WTC11 (cell line): ENCODE measurements around the gene BICD2. TPM values are rescaled to one million over a fixed set of nuclear protein-coding genes. Genes with fewer than 3 reads are reported as not detected.

Experiments
- ATAC-seq: fragments of 200-7000 bp; cut with Tn5 transposase; 2 replicates; pipeline ENCODE4 v1.10.0; 2021; ENCODE audit warnings: mild to moderate bottlenecking, moderate library complexity
- CTCF ChIA-PET: fragments of 300-600 bp; sonication (Branson Sonifier 250); formaldehyde crosslinking; loops from one replicate; lab custom pipeline; 2021; ENCODE audit warnings: antibody characterized with exemption; lab: Charles Lee
- POLR2A ChIA-PET: fragments of 350-600 bp; sonication (Branson Sonifier 250); formaldehyde crosslinking; loops from one replicate; lab custom pipeline; 2021; ENCODE audit warnings: antibody characterized with exemption; lab: Charles Lee
- DNase-seq: peaks from one replicate; pipeline ENCODE4 v3.0.0; 2021; ENCODE audit warnings: low spot score
- H3K27ac Mint-ChIP-seq: 2 replicates; pipeline ENCODE4 v1.8.0; 2021; ENCODE audit warnings: mixed read lengths
- H3K27me3 Mint-ChIP-seq: 2 replicates; pipeline ENCODE4 v1.8.0; 2021; ENCODE audit warnings: low read depth, mild to moderate bottlenecking, moderate library complexity, mixed read lengths
- H3K36me3 Mint-ChIP-seq: 2 replicates; pipeline ENCODE4 v1.8.0; 2021; ENCODE audit warnings: mixed read lengths
- H3K4me1 Mint-ChIP-seq: 2 replicates; pipeline ENCODE4 v1.8.0; 2022; ENCODE audit warnings: mixed read lengths
- H3K4me3 Mint-ChIP-seq: 2 replicates; pipeline ENCODE4 v1.8.0; 2021; ENCODE audit warnings: mild to moderate bottlenecking, moderate library complexity, mixed read lengths
- H3K9me3 Mint-ChIP-seq: 2 replicates; pipeline ENCODE4 v1.8.0; 2021; ENCODE audit warnings: mixed read lengths
- ATF6 ChIP-seq: sonication (generic); formaldehyde crosslinking; IDR thresholded peaks from 2 replicates; pipeline ENCODE4 v1.8.1; 2023; ENCODE audit warnings: mild to moderate bottlenecking, missing genetic modification reagents
- CBFB ChIP-seq: sonication (generic); formaldehyde crosslinking; IDR thresholded peaks from 2 replicates; pipeline ENCODE4 v1.8.1; 2022; ENCODE audit warnings: mild to moderate bottlenecking, low read depth, missing genetic modification reagents
- ELF4 ChIP-seq: sonication (generic); formaldehyde crosslinking; IDR thresholded peaks from 2 replicates; pipeline ENCODE4 v1.8.1; 2022; ENCODE audit warnings: low read depth, mild to moderate bottlenecking, moderate library complexity, missing genetic modification reagents
- ESRRA ChIP-seq: sonication (generic); formaldehyde crosslinking; IDR thresholded peaks from 2 replicates; pipeline ENCODE4 v1.8.1; 2022; ENCODE audit warnings: mild to moderate bottlenecking, missing genetic modification reagents, borderline replicate concordance
- FOXJ3 ChIP-seq: sonication (generic); formaldehyde crosslinking; IDR thresholded peaks from 2 replicates; pipeline ENCODE4 v1.9.0; 2021; ENCODE audit warnings: missing genetic modification reagents, mild to moderate bottlenecking, borderline replicate concordance
- FOXP4 ChIP-seq: sonication (generic); formaldehyde crosslinking; IDR thresholded peaks from 2 replicates; pipeline ENCODE4 v1.8.0; 2022; ENCODE audit warnings: mild to moderate bottlenecking, missing genetic modification reagents
- GTF2I ChIP-seq: fragments of 250-450 bp; sonication (Bioruptor Pico); conservative IDR thresholded peaks from 2 replicates; pipeline ENCODE4 v1.4.0; 2021; ENCODE audit warnings: mild to moderate bottlenecking
- HMGXB4 ChIP-seq: sonication (generic); formaldehyde crosslinking; IDR thresholded peaks from 2 replicates; pipeline ENCODE4 v1.8.1; 2023; ENCODE audit warnings: mild to moderate bottlenecking, moderate library complexity, missing genetic modification reagents
- IRF1 ChIP-seq: sonication (generic); formaldehyde crosslinking; IDR thresholded peaks from 2 replicates; pipeline ENCODE4 v1.8.0; 2023; ENCODE audit warnings: missing genetic modification reagents
- MXD4 ChIP-seq: fragments of 250-450 bp; sonication (Bioruptor Pico); IDR thresholded peaks from 2 replicates; pipeline ENCODE4 v1.8.0; 2021; ENCODE audit warnings: mild to moderate bottlenecking, moderate library complexity, borderline replicate concordance
- NR1H2 ChIP-seq: sonication (generic); formaldehyde crosslinking; IDR thresholded peaks from 2 replicates; pipeline ENCODE4 v1.9.0; 2021; ENCODE audit warnings: mild to moderate bottlenecking, moderate library complexity, missing genetic modification reagents
- PRRX2 ChIP-seq: fragments of 250-450 bp; sonication (Bioruptor Pico); IDR thresholded peaks from 2 replicates; pipeline ENCODE4 v1.8.0; 2021; ENCODE audit warnings: mild to moderate bottlenecking
- RORB ChIP-seq: fragments of 250-450 bp; sonication (Bioruptor Pico); IDR thresholded peaks from 2 replicates; pipeline ENCODE4 v1.9.0; 2021; ENCODE audit warnings: mild to moderate bottlenecking
- SOX15 ChIP-seq: fragments of 250-450 bp; sonication (Bioruptor Pico); IDR thresholded peaks from 2 replicates; pipeline ENCODE4 v1.9.0; 2021; ENCODE audit warnings: mild to moderate bottlenecking
- ZNF219 ChIP-seq: sonication (generic); formaldehyde crosslinking; IDR thresholded peaks from 2 replicates; pipeline ENCODE4 v1.8.0; 2023; ENCODE audit warnings: missing genetic modification reagents, mild to moderate bottlenecking, borderline replicate concordance
- total RNA-seq: library from RNA; stranded (reverse); gene quantifications from 3 replicates; pipeline ENCODE4 v1.2.3, GENCODE V29; 2021
- TF ChIP-seq, protein P1 (sequence below): sonication (generic); formaldehyde crosslinking; IDR thresholded peaks from 2 replicates; pipeline ENCODE4 v1.8.0; 2022; ENCODE audit warnings: missing genetic modification reagents

The BICD2 gene
- total RNA-seq, 1 experiment from 2014 or later: 38.7 TPM

DNA sequence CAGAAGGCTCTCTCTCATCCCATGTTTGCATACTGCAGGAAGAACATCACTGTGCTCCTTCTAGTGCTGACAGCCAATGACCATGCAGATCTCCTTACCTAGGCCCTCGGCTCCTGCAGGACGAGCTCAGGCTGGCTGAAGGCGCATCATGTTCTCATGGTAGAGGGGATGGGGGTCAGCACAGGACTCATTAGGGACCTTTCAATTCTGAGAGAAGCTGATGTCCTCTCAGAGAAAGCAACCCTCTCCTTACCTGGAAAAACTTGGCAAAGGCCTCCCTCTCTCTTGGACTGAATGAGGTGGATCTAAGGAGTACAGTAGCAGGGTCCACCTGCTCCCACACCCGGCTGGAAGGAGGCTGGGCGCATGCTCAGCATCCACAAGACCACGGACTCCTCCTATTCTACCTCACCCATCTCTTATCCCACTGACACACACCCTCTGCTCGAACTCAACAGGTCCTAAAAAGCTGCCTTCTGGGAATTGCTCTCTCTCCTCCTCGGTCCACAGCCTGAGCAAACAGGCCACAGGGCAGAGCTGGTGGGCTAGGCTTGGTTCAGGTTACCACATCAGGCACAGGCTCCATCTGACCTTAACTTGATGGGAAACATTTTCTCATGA lies 97.6 kb downstream of the BICD2 start (continued):
- TF ChIP-seq, protein P1, sequence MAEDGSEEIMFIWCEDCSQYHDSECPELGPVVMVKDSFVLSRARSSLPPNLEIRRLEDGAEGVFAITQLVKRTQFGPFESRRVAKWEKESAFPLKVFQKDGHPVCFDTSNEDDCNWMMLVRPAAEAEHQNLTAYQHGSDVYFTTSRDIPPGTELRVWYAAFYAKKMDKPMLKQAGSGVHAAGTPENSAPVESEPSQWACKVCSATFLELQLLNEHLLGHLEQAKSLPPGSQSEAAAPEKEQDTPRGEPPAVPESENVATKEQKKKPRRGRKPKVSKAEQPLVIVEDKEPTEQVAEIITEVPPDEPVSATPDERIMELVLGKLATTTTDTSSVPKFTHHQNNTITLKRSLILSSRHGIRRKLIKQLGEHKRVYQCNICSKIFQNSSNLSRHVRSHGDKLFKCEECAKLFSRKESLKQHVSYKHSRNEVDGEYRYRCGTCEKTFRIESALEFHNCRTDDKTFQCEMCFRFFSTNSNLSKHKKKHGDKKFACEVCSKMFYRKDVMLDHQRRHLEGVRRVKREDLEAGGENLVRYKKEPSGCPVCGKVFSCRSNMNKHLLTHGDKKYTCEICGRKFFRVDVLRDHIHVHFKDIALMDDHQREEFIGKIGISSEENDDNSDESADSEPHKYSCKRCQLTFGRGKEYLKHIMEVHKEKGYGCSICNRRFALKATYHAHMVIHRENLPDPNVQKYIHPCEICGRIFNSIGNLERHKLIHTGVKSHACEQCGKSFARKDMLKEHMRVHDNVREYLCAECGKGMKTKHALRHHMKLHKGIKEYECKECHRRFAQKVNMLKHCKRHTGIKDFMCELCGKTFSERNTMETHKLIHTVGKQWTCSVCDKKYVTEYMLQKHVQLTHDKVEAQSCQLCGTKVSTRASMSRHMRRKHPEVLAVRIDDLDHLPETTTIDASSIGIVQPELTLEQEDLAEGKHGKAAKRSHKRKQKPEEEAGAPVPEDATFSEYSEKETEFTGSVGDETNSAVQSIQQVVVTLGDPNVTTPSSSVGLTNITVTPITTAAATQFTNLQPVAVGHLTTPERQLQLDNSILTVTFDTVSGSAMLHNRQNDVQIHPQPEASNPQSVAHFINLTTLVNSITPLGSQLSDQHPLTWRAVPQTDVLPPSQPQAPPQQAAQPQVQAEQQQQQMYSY: no peak
- no peak for TF ChIP-seq PRRX2
- TF ChIP-seq ESRRA: no peak
- TF ChIP-seq, all 79 proteins: peak for 0

DNA sequence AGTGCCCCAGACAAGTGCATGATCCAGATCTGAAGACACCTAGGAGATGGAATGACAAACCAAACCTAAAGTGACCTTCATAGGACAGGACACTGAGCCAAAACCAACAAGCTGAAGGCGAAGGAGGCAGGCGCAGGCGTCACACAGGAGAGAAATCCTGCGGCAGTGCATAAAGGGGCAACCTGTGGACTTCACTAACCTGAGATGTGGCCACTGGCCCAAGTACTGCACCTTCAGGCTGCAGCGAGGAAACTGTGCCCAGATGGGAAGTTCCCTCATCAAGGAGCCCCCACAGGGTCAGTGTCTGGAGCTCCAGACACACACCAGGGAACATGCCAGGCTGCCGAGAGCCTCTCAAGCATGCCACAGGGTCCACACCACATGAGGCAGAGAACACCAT lies 98.4 kb downstream of the BICD2 start:
- no peak overlapping the region for H3K4me3 Mint-ChIP-seq
- no peak for TF ChIP-seq ATF6 (CRISPR knock-in tag)
- H3K27me3 Mint-ChIP-seq: no peaks in the 10 kb centered on the region
- peak overlapping the region; percentile 55 for H3K27ac Mint-ChIP-seq
- POLR2A ChIA-PET: no interaction called here
- no peaks in the 10 kb centered on the region for H3K36me3 Mint-ChIP-seq
- CTCF ChIA-PET: no interaction called here
- H3K9me3 Mint-ChIP-seq: no peaks in the 10 kb centered on the region
- no peak for DNase-seq
- peaks cover 22% of the 10 kb centered on the region for H3K4me1 Mint-ChIP-seq
- no peak for ATAC-seq

DNA sequence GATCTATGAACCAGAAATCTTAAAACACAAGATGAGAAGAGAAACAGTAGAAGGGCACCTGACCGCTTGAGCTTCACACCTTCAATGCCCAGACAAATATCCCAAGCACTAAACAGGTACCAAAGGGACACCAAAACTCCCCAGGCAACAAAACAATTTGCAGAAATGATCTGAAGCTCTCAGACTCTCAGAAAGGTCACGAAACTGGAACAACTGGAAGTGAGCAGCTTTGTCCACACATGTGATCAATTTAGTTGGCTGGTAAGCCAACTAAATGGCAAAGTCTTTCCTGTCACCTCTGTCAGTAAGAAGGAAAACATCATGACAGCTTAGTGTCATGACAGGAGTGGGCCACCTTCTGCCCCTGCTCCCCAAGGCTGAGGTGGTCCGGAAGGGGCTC lies 98.8 kb downstream of the BICD2 start:
- peak overlapping the region; percentile 55 for H3K27ac Mint-ChIP-seq

More for the DNA sequence above, 98.8 kb downstream of the BICD2 start:
- no peaks in the 10 kb centered on the region for H3K36me3 Mint-ChIP-seq
- no peak for DNase-seq
- TF ChIP-seq IRF1 (CRISPR knock-in tag) (no peak), ELF4 (CRISPR knock-in tag) (no peak), PRRX2 (no peak), MXD4 (CRISPR knock-in tag) (no peak), ESRRA (no peak), GTF2I (CRISPR knock-in tag) (no peak), NR1H2 (CRISPR knock-in tag) (no peak), CBFB (CRISPR knock-in tag) (no peak), ZNF219 (CRISPR knock-in tag) (no peak), FOXP4 (CRISPR knock-in tag) (no peak), RORB (CRISPR knock-in tag) (no peak), HMGXB4 (no peak), ATF6 (CRISPR knock-in tag) (no peak), FOXJ3 (CRISPR knock-in tag) (no peak), SOX15 (CRISPR knock-in tag) (no peak)
- TF ChIP-seq, all 79 proteins: peak for 0
- CTCF ChIA-PET: no interaction called here
- POLR2A ChIA-PET: no interaction called here
- no peak for ATAC-seq
- Mint-ChIP-seq H3K27me3 (no peaks in the 10 kb centered on the region), H3K9me3 (no peaks in the 10 kb centered on the region), H3K4me3 (no peak overlapping the region), H3K4me1 (peaks cover 22% of the 10 kb centered on the region)
